HCT116 (cell line): ENCODE measurements around the gene AFP. TPM values are rescaled to one million over a fixed set of nuclear protein-coding genes. Genes with fewer than 3 reads are reported as not detected.

Source experiments
- ATAC-seq: fragments of 200-7000 bp; cut with Tn5 transposase; 2 replicates; pipeline ENCODE4 v1.9.1; 2020; ENCODE audit warnings: mild to moderate bottlenecking, moderate library complexity
- BruUV-seq: library from RNA; stranded (reverse); fragments of 400-500 nt; replicated peaks from 2 replicates; lab custom pipeline; 2021; lab: Mats Ljungman, UMichigan
- CTCF ChIA-PET: fragments of 300-600 bp; sonication (Branson Sonifier 250); formaldehyde crosslinking; loops from one replicate; lab custom pipeline; 2021; ENCODE audit warnings: antibody characterized with exemption; lab: Charles Lee
- POLR2A ChIA-PET: fragments of 300-600, 350-600 bp; sonication (Branson Sonifier 250); formaldehyde crosslinking; loops from one replicate; lab custom pipeline; 2021; ENCODE audit warnings: antibody characterized with exemption; lab: Charles Lee
- RAD21 ChIA-PET, 2 experiments: fragments of 300-600 bp; sonication (Branson Sonifier 250); formaldehyde crosslinking; loops; one replicate each; lab custom pipeline; 2023; ENCODE audit warnings: low total read pairs in 2 of 2; ENCODE audit not compliant: uncharacterized antibody in 2 of 2, unreplicated experiment in 2 of 2, low non-redundant PET in 1 of 2; lab: Charles Lee
- DNase-seq: peaks from one replicate; pipeline ENCODE4 v3.0.0-alpha.2; 2010; ENCODE audit warnings: low read depth, low spot score
- H2AFZ ChIP-seq: fragments of 200-600 bp; shearing (Covaris generic), sonication (generic); 2 replicates; pipeline ENCODE4 v1.6.1; 2017; ENCODE audit warnings: low read depth, mixed run types, mixed read lengths, antibody characterized with exemption, low read length; ENCODE audit not compliant: poor library complexity, severe bottlenecking
- H3K27ac ChIP-seq: 2 replicates; pipeline ENCODE4 v1.5.1; 2012; ENCODE audit warnings: low read depth, low read length
- H3K27me3 ChIP-seq: fragments of 200-600 bp; sonication (generic); 2 replicates; pipeline ENCODE4 v1.6.1; 2016; ENCODE audit warnings: mixed run types, low read length, mixed read lengths; ENCODE audit not compliant: insufficient read depth
- H3K36me3 ChIP-seq, 2 experiments: fragments of 200-500 bp in 1 of 2; fragments of 200-600 bp in 1 of 2; sonication (Bioruptor generic) in 1 of 2; sonication (generic) in 1 of 2; 2 replicates each; pipeline versions ENCODE4 v1.5.1 to v1.6.1; 2014 to 2016; ENCODE audit warnings: low read length in 2 of 2, inconsistent platforms in 1 of 2, mixed read lengths in 1 of 2, mixed run types in 1 of 2; ENCODE audit not compliant: insufficient read depth in 2 of 2, control insufficient read depth in 1 of 2
- H3K4me1 ChIP-seq, 2 experiments: fragments of 200-600 bp in 1 of 2; sonication (generic) in 1 of 2; 2 replicates each; pipeline versions ENCODE4 v1.5.1 to v1.6.1; 2012 to 2017; ENCODE audit warnings: low read length in 2 of 2, inconsistent platforms in 1 of 2, mild to moderate bottlenecking in 1 of 2, mixed read lengths in 1 of 2, mixed run types in 1 of 2, moderate library complexity in 1 of 2; ENCODE audit not compliant: insufficient read depth in 2 of 2, control insufficient read depth in 1 of 2
- H3K4me2 ChIP-seq: fragments of 200-600 bp; sonication (generic); 2 replicates; pipeline ENCODE4 v1.6.1; 2017; ENCODE audit warnings: mixed run types, low read length, mixed read lengths
- H3K4me3 ChIP-seq, 2 experiments: fragments of 200-600 bp in 1 of 2; sonication (generic) in 1 of 2; replicated peaks in 1 of 2; 2 replicates each; pipeline ENCODE4 v1.5.1; 2011 to 2016; ENCODE audit warnings: low read length in 2 of 2, control low read depth in 1 of 2, low read depth in 1 of 2, mild to moderate bottlenecking in 1 of 2, mixed read lengths in 1 of 2, mixed run types in 1 of 2
- H3K79me2 ChIP-seq: fragments of 200-600 bp; sonication (generic); 2 replicates; pipeline ENCODE4 v1.6.1; 2017; ENCODE audit warnings: mild to moderate bottlenecking, mixed run types, low read length, moderate library complexity, mixed read lengths; ENCODE audit not compliant: insufficient read depth
- H3K9ac ChIP-seq: fragments of 200-600 bp; sonication (generic); 2 replicates; pipeline ENCODE4 v1.6.1; 2016; ENCODE audit warnings: low read length, mixed read lengths
- H3K9me2 ChIP-seq: fragments of 200-600 bp; sonication (generic), shearing (Covaris generic); 2 replicates; pipeline ENCODE4 v1.6.1; 2017; ENCODE audit warnings: mixed run types, mild to moderate bottlenecking, moderate library complexity; ENCODE audit not compliant: insufficient read depth
- H3K9me3 ChIP-seq, 2 experiments: fragments of 200-500 bp in 1 of 2; fragments of 200-600 bp in 1 of 2; sonication (Bioruptor generic) in 1 of 2; sonication (generic) in 1 of 2; 2 replicates each; pipeline ENCODE4 v1.6.1; 2014 to 2017; ENCODE audit warnings: low read length in 2 of 2, mixed read lengths in 2 of 2, inconsistent platforms in 1 of 2, low read depth in 1 of 2, mild to moderate bottlenecking in 1 of 2, mixed run types in 1 of 2, moderate library complexity in 1 of 2; ENCODE audit not compliant: control insufficient read depth in 1 of 2, insufficient read depth in 1 of 2
- H4K20me1 ChIP-seq: fragments of 200-600 bp; sonication (generic), shearing (Covaris generic); 2 replicates; pipeline ENCODE4 v1.6.1; 2017; ENCODE audit warnings: mixed run types, mild to moderate bottlenecking, moderate library complexity; ENCODE audit not compliant: insufficient read depth
- ATF3 ChIP-seq: IDR thresholded peaks from 2 replicates; pipeline ENCODE4 v1.6.1; 2012
- CTCF ChIP-seq, 3 experiments: fragments of 200-600 bp in 1 of 3; sonication (generic) in 1 of 3; IDR thresholded peaks in 2 of 3; conservative IDR thresholded peaks in 1 of 3; 2 replicates each; pipeline ENCODE4 v1.5.1; 2012 to 2017; ENCODE audit warnings: low read depth in 2 of 3, low read length in 2 of 3, antibody characterized with exemption in 1 of 3, borderline replicate concordance in 1 of 3, control low read depth in 1 of 3, mild to moderate bottlenecking in 1 of 3, mixed read lengths in 1 of 3, mixed run types in 1 of 3, moderate library complexity in 1 of 3; ENCODE audit not compliant: insufficient read depth in 1 of 3
- EGR1 ChIP-seq: IDR thresholded peaks from 2 replicates; pipeline ENCODE4 v1.6.1; 2012; ENCODE audit warnings: low read depth
- EZH2phosphoT487 ChIP-seq: fragments of 200-600 bp; IDR thresholded peaks from 2 replicates; pipeline ENCODE4 v1.6.1; 2018; ENCODE audit warnings: antibody characterized with exemption, borderline replicate concordance
- FOSL1 ChIP-seq: IDR thresholded peaks from 2 replicates; pipeline ENCODE4 v1.6.1; 2012; ENCODE audit warnings: low read depth
- JUND ChIP-seq: IDR thresholded peaks from 2 replicates; pipeline ENCODE4 v1.6.1; 2012
- MAX ChIP-seq: IDR thresholded peaks from 2 replicates; pipeline ENCODE4 v1.6.1; 2012
- POLR2AphosphoS5 ChIP-seq: IDR thresholded peaks from 2 replicates; pipeline ENCODE4 v1.6.1; 2011; ENCODE audit warnings: mild to moderate bottlenecking, low read depth, low read length, moderate library complexity
- SP1 ChIP-seq: IDR thresholded peaks from 2 replicates; pipeline ENCODE4 v1.6.1; 2012; ENCODE audit warnings: low read depth
- TCF7L2 ChIP-seq: IDR thresholded peaks from 2 replicates; pipeline ENCODE4 v1.7.0; 2011; ENCODE audit warnings: borderline replicate concordance, inconsistent platforms; ENCODE audit not compliant: insufficient read depth, insufficient read length; ENCODE audit errors: extremely low read depth
- YY1 ChIP-seq: IDR thresholded peaks from 2 replicates; pipeline ENCODE4 v1.6.1; 2011; ENCODE audit warnings: low read length, low read depth, moderate library complexity, mild to moderate bottlenecking; ENCODE audit not compliant: insufficient replicate concordance; ENCODE audit errors: extremely low read depth
- ZBTB33 ChIP-seq: IDR thresholded peaks from 2 replicates; pipeline ENCODE4 v1.6.1; 2011; ENCODE audit warnings: mild to moderate bottlenecking, low read length, moderate library complexity; ENCODE audit not compliant: insufficient replicate concordance; ENCODE audit errors: extremely low read depth
- ZFX ChIP-seq: fragments of 450-650 bp; IDR thresholded peaks from 2 replicates; pipeline ENCODE4 v1.6.1; 2017
- intact Hi-C: fragments of 100-400 bp; cut with micrococcal nuclease; formaldehyde crosslinking; loops from 2 replicates; pipeline ENCODE4 v1.10.0; 2022
- total RNA-seq: library from RNA; stranded (reverse); gene quantifications from one replicate; pipeline ENCODE4 v1.2.1, GENCODE V29; 2021; ENCODE audit not compliant: unreplicated experiment

Gene AFP
- total RNA-seq, 1 experiment from 2014 or later, result 1.6 TPM

GRCh38 chr4:73452953-73453700 is 17.1 kb downstream of the AFP start:
- Histone ChIP-seq H3K9ac (no peak overlapping the region), H3K79me2 (no peaks in the 10 kb centered on the region), H3K27ac (no peak overlapping the region), H3K4me2 (no peak overlapping the region), H3K9me3 (no peaks in the 10 kb centered on the region), H3K4me3 (no peak overlapping the region), H3K9me2 (no peaks in the 10 kb centered on the region), H3K27me3 (no peaks in the 10 kb centered on the region), H3K4me1 (no peaks in the 10 kb centered on the region), H4K20me1 (no peaks in the 10 kb centered on the region), H2AFZ (no peak overlapping the region), H3K36me3 (no peaks in the 10 kb centered on the region)
- TF ChIP-seq POLR2AphosphoS5, result no peak
- TF ChIP-seq EGR1, result no peak
- TF ChIP-seq EZH2phosphoT487, result no peak
- no peak for TF ChIP-seq ATF3
- TF ChIP-seq SP1, result no peak
- TF ChIP-seq JUND, result no peak
- no peak for TF ChIP-seq FOSL1
- no peak for TF ChIP-seq ZFX
- no peak for TF ChIP-seq YY1
- no peak for TF ChIP-seq MAX
- TF ChIP-seq TCF7L2, result no peak
- TF ChIP-seq CTCF (IDR thresholded peaks at IDR 0.05 in 2 of 3, conservative IDR thresholded peaks at IDR 0.05 in 1 of 3; ENCODE audit: borderline replicate concordance in 1 of 3, insufficient read depth in 1 of 3, low read depth in 2 of 3, low read length in 2 of 3), result no peak
- TF ChIP-seq ZBTB33, result no peak
- RAD21 ChIA-PET, result no interaction called here
- intact Hi-C loops, result no loop called here
- BruUV-seq, result no TSS peak
- CTCF ChIA-PET, result no interaction called here
- DNase-seq, result no peak
- ATAC-seq, result no peak
- POLR2A ChIA-PET, result no interaction called here
